H1 (cell line): ENCODE results near the gene LARP6.

Experiments used
- CHD2 ChIP-seq: IDR thresholded peaks from 2 replicates; pipeline ENCODE4 v1.6.1; 2012; ENCODE audit warnings: low read length, improper control_type of control experiment
- EP300 ChIP-seq, 2 experiments: IDR thresholded peaks; 1 replicate in 1 of 2; 2 replicates in 1 of 2; pipeline ENCODE4 v1.6.1; 2011 to 2012; ENCODE audit warnings: low read depth in 2 of 2, low read length in 2 of 2, mild to moderate bottlenecking in 2 of 2, borderline replicate concordance in 1 of 2, inconsistent platforms in 1 of 2, moderate library complexity in 1 of 2
- EZH2 ChIP-seq: fragments of 200-600 bp; sonication (generic); IDR thresholded peaks from 2 replicates; pipeline ENCODE4 v1.7.1; 2012; ENCODE audit warnings: low read depth, mild to moderate bottlenecking, moderate library complexity, low read length, inconsistent platforms; ENCODE audit not compliant: severe bottlenecking
- GABPA ChIP-seq: IDR thresholded peaks from 2 replicates; pipeline ENCODE4 v1.6.1; 2011; ENCODE audit warnings: mild to moderate bottlenecking, low read length, moderate library complexity, borderline replicate concordance; ENCODE audit not compliant: insufficient read depth
- JUN ChIP-seq: IDR thresholded peaks from 2 replicates; pipeline ENCODE4 v1.6.1; 2011; ENCODE audit warnings: low read depth, mild to moderate bottlenecking, improper control_type of control experiment, low read length
- JUND ChIP-seq: IDR thresholded peaks from 2 replicates; pipeline ENCODE4 v1.6.1; 2011; ENCODE audit warnings: mild to moderate bottlenecking, improper control_type of control experiment, low read length
- KDM1A ChIP-seq: fragments of 200-600, 300-600 bp; sonication (generic); IDR thresholded peaks from 2 replicates; pipeline ENCODE4 v1.7.1; 2016; ENCODE audit warnings: mild to moderate bottlenecking, low read length, borderline replicate concordance
- POLR2A ChIP-seq, 2 experiments: IDR thresholded peaks; 1 replicate in 1 of 2; 2 replicates in 1 of 2; pipeline ENCODE4 v1.6.1; 2011; ENCODE audit warnings: low read depth in 2 of 2, low read length in 2 of 2, mild to moderate bottlenecking in 2 of 2; ENCODE audit errors: control extremely low read depth in 1 of 2
- SIN3A ChIP-seq, 2 experiments: IDR thresholded peaks in 1 of 2; conservative IDR thresholded peaks in 1 of 2; 2 replicates each; pipeline ENCODE4 v1.6.1; 2011 to 2012; ENCODE audit warnings: low read length in 2 of 2, improper control_type of control experiment in 1 of 2, low read depth in 1 of 2, mild to moderate bottlenecking in 1 of 2
- TAF7 ChIP-seq: optimal IDR thresholded peaks from 2 replicates; pipeline ENCODE3; 2011; ENCODE audit warnings: low read depth, mild to moderate bottlenecking, inconsistent platforms, low read length, moderate library complexity, borderline replicate concordance
- ZNF274 ChIP-seq: IDR thresholded peaks from 2 replicates; pipeline ENCODE4 v1.7.0; 2012; ENCODE audit warnings: low read length, borderline replicate concordance; ENCODE audit errors: extremely low read depth
- TF ChIP-seq, protein P1 (sequence below), 3 experiments: IDR thresholded peaks; 1 replicate in 2 of 3; 2 replicates in 1 of 3; pipeline versions ENCODE4 v1.5.1 to v1.6.1; 2011; ENCODE audit warnings: low read length in 3 of 3, mild to moderate bottlenecking in 3 of 3, inconsistent platforms in 2 of 3, low read depth in 1 of 3, moderate library complexity in 1 of 3; ENCODE audit not compliant: insufficient read depth in 1 of 3; ENCODE audit errors: control extremely low read depth in 1 of 3

- TF ChIP-seq JUND: no peak
- no peak for TF ChIP-seq POLR2A (IDR thresholded peaks at IDR 0.05; ENCODE audit: control extremely low read depth in 1 of 2, low read depth in 2 of 2, low read length in 2 of 2)
- TF ChIP-seq, protein P1, sequence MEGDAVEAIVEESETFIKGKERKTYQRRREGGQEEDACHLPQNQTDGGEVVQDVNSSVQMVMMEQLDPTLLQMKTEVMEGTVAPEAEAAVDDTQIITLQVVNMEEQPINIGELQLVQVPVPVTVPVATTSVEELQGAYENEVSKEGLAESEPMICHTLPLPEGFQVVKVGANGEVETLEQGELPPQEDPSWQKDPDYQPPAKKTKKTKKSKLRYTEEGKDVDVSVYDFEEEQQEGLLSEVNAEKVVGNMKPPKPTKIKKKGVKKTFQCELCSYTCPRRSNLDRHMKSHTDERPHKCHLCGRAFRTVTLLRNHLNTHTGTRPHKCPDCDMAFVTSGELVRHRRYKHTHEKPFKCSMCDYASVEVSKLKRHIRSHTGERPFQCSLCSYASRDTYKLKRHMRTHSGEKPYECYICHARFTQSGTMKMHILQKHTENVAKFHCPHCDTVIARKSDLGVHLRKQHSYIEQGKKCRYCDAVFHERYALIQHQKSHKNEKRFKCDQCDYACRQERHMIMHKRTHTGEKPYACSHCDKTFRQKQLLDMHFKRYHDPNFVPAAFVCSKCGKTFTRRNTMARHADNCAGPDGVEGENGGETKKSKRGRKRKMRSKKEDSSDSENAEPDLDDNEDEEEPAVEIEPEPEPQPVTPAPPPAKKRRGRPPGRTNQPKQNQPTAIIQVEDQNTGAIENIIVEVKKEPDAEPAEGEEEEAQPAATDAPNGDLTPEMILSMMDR (IDR thresholded peaks at IDR 0.05; ENCODE audit: control extremely low read depth in 1 of 3, insufficient read depth in 1 of 3, low read depth in 1 of 3, low read length in 3 of 3): no peak
- no peak for TF ChIP-seq EZH2
- TF ChIP-seq KDM1A: no peak
- TF ChIP-seq SIN3A (conservative IDR thresholded peaks at IDR 0.05 in 1 of 2, IDR thresholded peaks at IDR 0.05 in 1 of 2; ENCODE audit: low read depth in 1 of 2, low read length in 2 of 2): no peak
- no peak for TF ChIP-seq JUN
- TF ChIP-seq EP300 (IDR thresholded peaks at IDR 0.05; ENCODE audit: borderline replicate concordance in 1 of 2, low read depth in 2 of 2, low read length in 2 of 2): no peak
- TF ChIP-seq ZNF274: no peak
- TF ChIP-seq TAF7: no peak
- no peak for TF ChIP-seq CHD2
- no peak for TF ChIP-seq GABPA
These were observed 70.9 kb downstream of the LARP6 start for GRCh38 chr15:70783041-70783440.
